GM12878 (cell line): ENCODE data around the gene TBRG4. TPM values are rescaled to one million over a fixed set of nuclear protein-coding genes. Genes with fewer than 3 reads are reported as not detected.
A peak's percentile ranks its signal among the peaks of the same experiment; 100 is the strongest.

Experiments used
- BACH1 ChIP-seq: fragments of 450-650 bp; IDR thresholded peaks from 2 replicates; pipeline ENCODE4 v1.6.1; 2017; ENCODE audit warnings: mild to moderate bottlenecking, borderline replicate concordance
- BMI1 ChIP-seq: fragments of 450-650 bp; IDR thresholded peaks from 2 replicates; pipeline ENCODE4 v1.6.1; 2016; ENCODE audit warnings: mild to moderate bottlenecking, moderate library complexity, borderline replicate concordance
- BRCA1 ChIP-seq: IDR thresholded peaks from 2 replicates; pipeline ENCODE4 v1.6.1; 2011; ENCODE audit warnings: low read depth, low read length, improper control_type of control experiment
- CHD4 ChIP-seq: fragments of 200-600 bp; sonication (generic); IDR thresholded peaks from 2 replicates; pipeline ENCODE4 v1.6.1; 2016; ENCODE audit warnings: mild to moderate bottlenecking
- CREM ChIP-seq: IDR thresholded peaks from 2 replicates; pipeline ENCODE4 v1.6.1; 2014; ENCODE audit warnings: antibody characterized with exemption, low read depth
- ESRRA ChIP-seq: IDR thresholded peaks from 2 replicates; pipeline ENCODE4 v1.6.1; 2012; ENCODE audit warnings: mild to moderate bottlenecking, low read length, improper control_type of control experiment
- FOS ChIP-seq: IDR thresholded peaks from 3 replicates; pipeline ENCODE4 v1.6.1; 2011; ENCODE audit warnings: borderline replicate concordance; ENCODE audit not compliant: insufficient read length; ENCODE audit errors: extremely low read depth
- HDGF ChIP-seq: fragments of 450-650 bp; IDR thresholded peaks from 2 replicates; pipeline ENCODE4 v1.6.1; 2016; ENCODE audit warnings: antibody characterized with exemption
- KAT2A ChIP-seq: conservative IDR thresholded peaks from 2 replicates; pipeline ENCODE4 v1.6.1; 2011; ENCODE audit warnings: low read depth, low read length; ENCODE audit not compliant: control insufficient read depth
- KLF5 ChIP-seq: fragments of 450-650 bp; IDR thresholded peaks from 2 replicates; pipeline ENCODE4 v1.6.1; 2014; ENCODE audit warnings: mild to moderate bottlenecking; ENCODE audit not compliant: partially characterized antibody
- MTA3 ChIP-seq: IDR thresholded peaks from 2 replicates; pipeline ENCODE4 v1.6.1; 2012; ENCODE audit warnings: low read length, inconsistent platforms, borderline replicate concordance
- MYB ChIP-seq: fragments of 150-350 bp; IDR thresholded peaks from 2 replicates; pipeline ENCODE4 v1.6.1; 2014; ENCODE audit warnings: mild to moderate bottlenecking, low read depth, low read length, borderline replicate concordance
- NR2F1 ChIP-seq: fragments of 450-650 bp; conservative IDR thresholded peaks from 2 replicates; pipeline ENCODE4 v1.6.1; 2017; ENCODE audit warnings: mild to moderate bottlenecking
- PAX5 ChIP-seq: IDR thresholded peaks from 2 replicates; pipeline ENCODE4 v1.6.1; 2011; ENCODE audit warnings: low read depth, low read length, borderline replicate concordance
- POLR2AphosphoS2 ChIP-seq: IDR thresholded peaks from 2 replicates; pipeline ENCODE4 v1.6.1; 2011; ENCODE audit warnings: low read depth, mild to moderate bottlenecking, low read length, improper control_type of control experiment, moderate library complexity
- RCOR1 ChIP-seq: conservative IDR thresholded peaks from 2 replicates; pipeline ENCODE4 v1.6.1; 2012; ENCODE audit warnings: low read depth, low read length, improper control_type of control experiment
- RELA ChIP-seq: fragments of 450-650 bp; IDR thresholded peaks from 2 replicates; pipeline ENCODE4 v1.8.0; 2014; ENCODE audit warnings: borderline replicate concordance; ENCODE audit not compliant: partially characterized antibody
- SMC3 ChIP-seq: IDR thresholded peaks from 2 replicates; pipeline ENCODE4 v1.6.1; 2011; ENCODE audit warnings: low read length, improper control_type of control experiment, borderline replicate concordance
- polyA plus RNA-seq, 11 experiments: library from polyadenylated mRNA; depleted of rRNA in 4 of 11; unstranded in 6 of 11; stranded (reverse) in 5 of 11; fragments of >200 nt; fragmentation: Nextera tagmentation in 4 of 11; fragmentation: Illumina TruSeq in 1 of 11; extraction: Ambion mirVana in 4 of 11; extraction: Trizol in 1 of 11; gene quantifications; 1 replicate in 1 of 11; 2 replicates in 10 of 11; pipeline versions ENCODE4 v1.2.1 to v1.2.3, GENCODE V29; 2011 to 2016; ENCODE audit warnings: inconsistent platforms in 2 of 11, missing spikeins in 2 of 11, low read depth in 1 of 11
- total RNA-seq, 4 experiments: library from RNA; depleted of rRNA in 3 of 4; stranded (reverse); fragments of >200 nt in 3 of 4; fragmentation: Illumina TruSeq in 1 of 4; extraction: Trizol in 1 of 4; gene quantifications; 2 replicates each; pipeline versions ENCODE4 v1.2.1 to v1.2.3, GENCODE V29; 2013 to 2021
- TF ChIP-seq, protein P1 (sequence below): fragments of 450-650 bp; IDR thresholded peaks from 2 replicates; pipeline ENCODE4 v1.6.1; 2018; ENCODE audit warnings: borderline replicate concordance, mild to moderate bottlenecking; ENCODE audit not compliant: partially characterized antibody
- TF ChIP-seq, protein P2 (sequence below): fragments of 450-650 bp; IDR thresholded peaks from 2 replicates; pipeline ENCODE4 v1.6.1; 2014; ENCODE audit warnings: mild to moderate bottlenecking
- TF ChIP-seq, protein P3 (sequence below): IDR thresholded peaks from 2 replicates; pipeline ENCODE4 v1.6.1; 2012; ENCODE audit warnings: low read depth, low read length, improper control_type of control experiment
- TF ChIP-seq, protein P4 (sequence below): fragments of 450-650 bp; IDR thresholded peaks from 2 replicates; pipeline ENCODE4 v1.6.1; 2017; ENCODE audit warnings: low read depth, mild to moderate bottlenecking, moderate library complexity

Gene TBRG4
- total and polyA plus RNA-seq, 10 of the 15 experiments (the other 5 are each of a cell fraction or from before 2014, with no cell fraction given), result 8.4 to 130 (median 118) TPM

DNA sequence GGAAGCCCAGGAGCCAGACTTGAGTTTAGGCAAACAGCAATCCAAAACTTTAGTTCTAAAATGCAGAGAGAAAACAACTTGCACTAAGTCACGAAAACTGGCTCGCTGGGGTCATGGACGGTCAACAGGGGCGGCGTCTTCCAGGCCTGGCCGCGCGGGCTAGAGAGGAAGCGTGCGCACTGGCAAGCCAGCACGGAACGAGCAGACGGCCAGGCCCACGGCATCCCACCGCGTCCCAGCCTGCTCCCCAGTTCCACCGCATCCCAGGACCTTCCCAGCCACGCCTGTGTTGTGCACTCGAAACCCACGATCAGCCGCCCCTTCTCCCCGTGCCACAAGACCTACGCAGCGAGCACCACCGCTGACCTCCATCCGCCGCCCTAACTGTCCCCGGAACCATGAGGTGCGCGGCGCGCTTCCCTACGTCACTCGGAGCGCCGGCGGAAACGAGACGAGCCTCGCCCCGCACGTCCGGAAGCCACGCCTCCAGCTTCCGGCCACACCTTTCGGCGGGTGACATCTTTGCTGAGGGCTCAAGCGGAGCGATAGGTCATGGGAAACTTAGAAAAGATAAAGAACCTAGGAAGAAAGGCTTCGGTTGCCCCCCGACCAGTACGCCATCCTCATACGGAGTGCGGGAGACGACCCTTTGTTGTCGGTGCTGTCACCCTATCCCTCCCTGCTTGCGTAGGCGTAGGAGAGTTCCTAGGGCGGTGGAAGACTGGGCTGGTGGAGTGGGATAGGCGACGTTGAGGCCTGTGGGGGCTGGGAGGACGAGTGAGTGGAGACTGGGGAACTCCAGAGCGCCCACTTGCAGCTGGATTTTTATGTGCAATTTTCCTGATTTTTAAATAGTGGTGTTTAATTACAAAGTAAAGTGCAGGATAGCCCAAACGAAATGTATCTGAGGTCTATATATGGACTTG, at the start of gene TBRG4 (continued):
- TF ChIP-seq, protein P1, sequence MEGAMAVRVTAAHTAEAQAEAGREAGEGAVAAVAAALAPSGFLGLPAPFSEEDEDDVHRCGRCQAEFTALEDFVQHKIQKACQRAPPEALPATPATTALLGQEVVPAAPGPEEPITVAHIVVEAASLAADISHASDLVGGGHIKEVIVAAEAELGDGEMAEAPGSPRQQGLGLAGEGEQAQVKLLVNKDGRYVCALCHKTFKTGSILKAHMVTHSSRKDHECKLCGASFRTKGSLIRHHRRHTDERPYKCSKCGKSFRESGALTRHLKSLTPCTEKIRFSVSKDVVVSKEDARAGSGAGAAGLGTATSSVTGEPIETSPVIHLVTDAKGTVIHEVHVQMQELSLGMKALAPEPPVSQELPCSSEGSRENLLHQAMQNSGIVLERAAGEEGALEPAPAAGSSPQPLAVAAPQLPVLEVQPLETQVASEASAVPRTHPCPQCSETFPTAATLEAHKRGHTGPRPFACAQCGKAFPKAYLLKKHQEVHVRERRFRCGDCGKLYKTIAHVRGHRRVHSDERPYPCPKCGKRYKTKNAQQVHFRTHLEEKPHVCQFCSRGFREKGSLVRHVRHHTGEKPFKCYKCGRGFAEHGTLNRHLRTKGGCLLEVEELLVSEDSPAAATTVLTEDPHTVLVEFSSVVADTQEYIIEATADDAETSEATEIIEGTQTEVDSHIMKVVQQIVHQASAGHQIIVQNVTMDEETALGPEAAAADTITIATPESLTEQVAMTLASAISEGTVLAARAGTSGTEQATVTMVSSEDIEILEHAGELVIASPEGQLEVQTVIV, result peak; percentile 88
- TF ChIP-seq FOS (no peak), POLR2AphosphoS2 (peak; percentile 75), KLF5 (peak; percentile 49), ESRRA (peak; percentile 87), HDGF (0 out of 2 replicates have a peak, but pooled peaks have one; percentile 46), BMI1 (no peak), SMC3 (no peak), RCOR1 (0 out of 2 replicates have a peak, but pooled peaks have one; percentile 69), RELA (peak; percentile 51), BRCA1 (no peak), MYB (peak; percentile 70; the same call in 1 of the 2 replicates), PAX5 (peak; percentile 58; the same call in 1 of the 2 replicates), CREM (peak; percentile 100), KAT2A (no peak), NR2F1 (peak; percentile 83; the same call in 1 of the 2 replicates), CHD4 (no peak), MTA3 (no peak), BACH1 (peak; percentile 60)
- TF ChIP-seq, protein P2, sequence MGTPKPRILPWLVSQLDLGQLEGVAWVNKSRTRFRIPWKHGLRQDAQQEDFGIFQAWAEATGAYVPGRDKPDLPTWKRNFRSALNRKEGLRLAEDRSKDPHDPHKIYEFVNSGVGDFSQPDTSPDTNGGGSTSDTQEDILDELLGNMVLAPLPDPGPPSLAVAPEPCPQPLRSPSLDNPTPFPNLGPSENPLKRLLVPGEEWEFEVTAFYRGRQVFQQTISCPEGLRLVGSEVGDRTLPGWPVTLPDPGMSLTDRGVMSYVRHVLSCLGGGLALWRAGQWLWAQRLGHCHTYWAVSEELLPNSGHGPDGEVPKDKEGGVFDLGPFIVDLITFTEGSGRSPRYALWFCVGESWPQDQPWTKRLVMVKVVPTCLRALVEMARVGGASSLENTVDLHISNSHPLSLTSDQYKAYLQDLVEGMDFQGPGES, result no peak
- TF ChIP-seq, protein P3, sequence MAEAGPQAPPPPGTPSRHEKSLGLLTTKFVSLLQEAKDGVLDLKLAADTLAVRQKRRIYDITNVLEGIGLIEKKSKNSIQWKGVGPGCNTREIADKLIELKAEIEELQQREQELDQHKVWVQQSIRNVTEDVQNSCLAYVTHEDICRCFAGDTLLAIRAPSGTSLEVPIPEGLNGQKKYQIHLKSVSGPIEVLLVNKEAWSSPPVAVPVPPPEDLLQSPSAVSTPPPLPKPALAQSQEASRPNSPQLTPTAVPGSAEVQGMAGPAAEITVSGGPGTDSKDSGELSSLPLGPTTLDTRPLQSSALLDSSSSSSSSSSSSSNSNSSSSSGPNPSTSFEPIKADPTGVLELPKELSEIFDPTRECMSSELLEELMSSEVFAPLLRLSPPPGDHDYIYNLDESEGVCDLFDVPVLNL, result no peak
- TF ChIP-seq, protein P4, sequence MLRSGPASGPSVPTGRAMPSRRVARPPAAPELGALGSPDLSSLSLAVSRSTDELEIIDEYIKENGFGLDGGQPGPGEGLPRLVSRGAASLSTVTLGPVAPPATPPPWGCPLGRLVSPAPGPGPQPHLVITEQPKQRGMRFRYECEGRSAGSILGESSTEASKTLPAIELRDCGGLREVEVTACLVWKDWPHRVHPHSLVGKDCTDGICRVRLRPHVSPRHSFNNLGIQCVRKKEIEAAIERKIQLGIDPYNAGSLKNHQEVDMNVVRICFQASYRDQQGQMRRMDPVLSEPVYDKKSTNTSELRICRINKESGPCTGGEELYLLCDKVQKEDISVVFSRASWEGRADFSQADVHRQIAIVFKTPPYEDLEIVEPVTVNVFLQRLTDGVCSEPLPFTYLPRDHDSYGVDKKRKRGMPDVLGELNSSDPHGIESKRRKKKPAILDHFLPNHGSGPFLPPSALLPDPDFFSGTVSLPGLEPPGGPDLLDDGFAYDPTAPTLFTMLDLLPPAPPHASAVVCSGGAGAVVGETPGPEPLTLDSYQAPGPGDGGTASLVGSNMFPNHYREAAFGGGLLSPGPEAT, result peak; percentile 96
